ENCODE results near the gene KLHL42. TPM values are rescaled to one million over a fixed set of nuclear protein-coding genes. Genes with fewer than 3 reads are reported as not detected.

Gene KLHL42
- total and polyA plus RNA-seq, 9 of the 15 experiments (the other 6 are each of a cell fraction or from before 2014, with no cell fraction given) = 1.5 to 11.8 (median 9.6) TPM

GRCh38 chr12:27821259-27821973 is 41.4 kb downstream of the KLHL42 start:
- peak; percentile 75 for FAIRE-seq
- BruUV-seq (replicated peaks) = no TSS peak
- 15% methylated on average over 7 of the region's 7 CpGs for WGBS (ENCODE audit: insufficient coverage, low coverage, missing lambda C conversion rate)
- peak; percentile 65 to 86 (median 70) for DNase-seq (ENCODE audit: extremely low read depth in 1 of 4, low spot score in 3 of 4)
- in situ Hi-C loops (cut with MboI) (no loop called here), intact Hi-C loops (cut with micrococcal nuclease) (loop anchor here (2.0 to 5.0 kb wide), 2 partner anchors 39 to 89 kb away; partner anchors contain the start of genes KLHL42 and MANSC4)
- ChIA-PET POLR2A (interaction anchor here (1.0 to 1.1 kb wide), 2 partner anchors 9 to 10 kb away, joined by 3 read pairs; no protein-coding TSS in a partner anchor), CTCF (ENCODE audit: low intra/inter-chr PET ratio) (interaction anchor here (0.8 to 1.1 kb wide), 3 partner anchors 9 to 89 kb away, joined by 3 to 5 read pairs (median 3); no protein-coding TSS in a partner anchor)
- Histone ChIP-seq H3K36me3 (ENCODE audit: control insufficient read depth, insufficient read depth, low read length) (no peaks in the 10 kb centered on the region), H4K20me1 (replicated peaks; ENCODE audit: control insufficient read depth, insufficient read depth, low read length) (no peaks in the 10 kb centered on the region), H3K9me1 (ENCODE audit: control insufficient read depth, insufficient read depth, low read length) (no peaks in the 10 kb centered on the region), H3K4me1 (replicated peaks in 1 of 2; ENCODE audit: control insufficient read depth in 2 of 2, insufficient read depth in 2 of 2, low read length in 2 of 2) (peaks cover 0 to 26% of the 10 kb centered on the region in 2 experiments; a peak in 3 of 5 replicates), H3K4me3 (no peak overlapping the region), H3K79me2 (ENCODE audit: control insufficient read depth, insufficient read depth, low read length) (no peaks in the 10 kb centered on the region), H3K9me3 (replicated peaks; ENCODE audit: control insufficient read depth, insufficient read depth, low read depth, low read length) (no peaks in the 10 kb centered on the region), H3K9ac (ENCODE audit: insufficient read depth in 1 of 2, low read depth in 2 of 2, low read length in 2 of 2) (no peak overlapping the region), H3K4me2 (ENCODE audit: insufficient read depth, low read length) (peak overlapping the region; percentile 59), H3K27ac (ENCODE audit: extremely low read depth, low read depth, low read length) (no peak overlapping the region), H2AFZ (ENCODE audit: low read depth, low read length) (peak overlapping the region; percentile 30; the same call in 1 of the 2 replicates), H3K27me3 (ENCODE audit: control insufficient read depth in 2 of 2, insufficient read depth in 2 of 2, low read length in 2 of 2) (no peaks in the 10 kb centered on the region)
- ATAC-seq = peak; percentile 86
- peak; percentile 26; the same call in 1 of the 2 replicates for TF ChIP-seq DEAF1 (CRISPR knock-in tag; IDR thresholded peaks at IDR 0.05)
- no peak for TF ChIP-seq MYBL2 (IDR thresholded peaks at IDR 0.05; ENCODE audit: low read depth)
- TF ChIP-seq MYBL2 (CRISPR knock-in tag; IDR thresholded peaks at IDR 0.05; ENCODE audit: borderline replicate concordance) = no peak
- TF ChIP-seq EP300 (IDR thresholded peaks at IDR 0.05; ENCODE audit: low read length) = peak; percentile 25; the same call in 1 of the 2 replicates
- TF ChIP-seq XRCC5 (IDR thresholded peaks at IDR 0.05; ENCODE audit: low read depth, low read length) = 0 out of 2 replicates have a peak, but pooled peaks have one; percentile 31
- TF ChIP-seq SOX6 (IDR thresholded peaks at IDR 0.05) = no peak
- no peak for TF ChIP-seq ZFP1 (CRISPR knock-in tag; IDR thresholded peaks at IDR 0.05)
- 0 out of 2 replicates have a peak, but pooled peaks have one; percentile 14 for TF ChIP-seq ZNF24 (IDR thresholded peaks at IDR 0.05)
- no peak for TF ChIP-seq ZNF583 (CRISPR knock-in tag; IDR thresholded peaks at IDR 0.05)
- TF ChIP-seq SP1 (CRISPR knock-in tag; IDR thresholded peaks at IDR 0.05) = 0 out of 2 replicates have a peak, but pooled peaks have one; percentile 21
- TF ChIP-seq SMAD1 (IDR thresholded peaks at IDR 0.05; ENCODE audit: low read depth, low read length, partially characterized antibody) = no peak
- TF ChIP-seq TEAD1 (CRISPR knock-in tag; IDR thresholded peaks at IDR 0.05) = peak; percentile 81 to 86; a peak in 3 of 4 replicates
- peak in 1 of 2 experiments; percentile 22; a peak in 1 of 4 replicates for TF ChIP-seq KDM1A (IDR thresholded peaks at IDR 0.05)
- no peak for TF ChIP-seq PCBP2 (IDR thresholded peaks at IDR 0.05; ENCODE audit: low read depth, low read length, poor library complexity, severe bottlenecking)
- peak; percentile 29; the same call in 1 of the 2 replicates for TF ChIP-seq MTA2 (IDR thresholded peaks at IDR 0.05; ENCODE audit: low read depth)
- TF ChIP-seq USF2 (CRISPR knock-in tag; IDR thresholded peaks at IDR 0.05) = peak; percentile 23; the same call in 1 of the 2 replicates
- TF ChIP-seq PHTF2 (CRISPR knock-in tag; IDR thresholded peaks at IDR 0.05) = no peak
- TF ChIP-seq E4F1 (CRISPR knock-in tag; IDR thresholded peaks at IDR 0.05; ENCODE audit: borderline replicate concordance) = no peak

Measured in K562 (cell line).